Liver (tissue), 9 donors: ENCODE data around the gene XYLT1. TPM values are rescaled to one million over a fixed set of nuclear protein-coding genes. Genes with fewer than 3 reads are reported as not detected.

Experiments used
- DNase-seq: peaks from one replicate; pipeline ENCODE4 v3.0.0-alpha.2; 2017; ENCODE audit warnings: low spot score
- H3K27ac ChIP-seq, 2 donors: one replicate each; pipeline ENCODE4 v1.7.0; 2013; ENCODE audit warnings: inconsistent platforms in 2 of 2, low read length in 2 of 2, control low read depth in 1 of 2, low read depth in 1 of 2, mild to moderate bottlenecking in 1 of 2
- H3K27me3 ChIP-seq, 4 donors: one replicate each; pipeline versions ENCODE4 v1.6.1 to v1.7.0; 2013; ENCODE audit warnings: low read length in 3 of 4, inconsistent platforms in 1 of 4, mild to moderate bottlenecking in 1 of 4, moderate library complexity in 1 of 4; ENCODE audit not compliant: control insufficient read depth in 4 of 4, insufficient read depth in 4 of 4
- H3K36me3 ChIP-seq, 4 donors: one replicate each; pipeline versions ENCODE4 v1.6.1 to v1.7.0; 2013; ENCODE audit warnings: low read length in 3 of 4, mild to moderate bottlenecking in 3 of 4, low read depth in 1 of 4, moderate library complexity in 1 of 4; ENCODE audit not compliant: control insufficient read depth in 4 of 4, insufficient read depth in 3 of 4
- H3K4me1 ChIP-seq, 4 donors: one replicate each; pipeline versions ENCODE4 v1.6.1 to v1.7.0; 2013; ENCODE audit warnings: low read length in 3 of 4, mild to moderate bottlenecking in 3 of 4, moderate library complexity in 1 of 4; ENCODE audit not compliant: control insufficient read depth in 4 of 4, insufficient read depth in 4 of 4
- H3K4me3 ChIP-seq, 3 donors: one replicate each; pipeline versions ENCODE4 v1.6.1 to v1.7.0; 2013; ENCODE audit warnings: low read length in 3 of 3, control low read depth in 1 of 3, low read depth in 1 of 3, mild to moderate bottlenecking in 1 of 3
- H3K9ac ChIP-seq, 2 donors: one replicate each; pipeline ENCODE4 v1.7.0; 2013; ENCODE audit warnings: low read length in 2 of 2, mild to moderate bottlenecking in 2 of 2, moderate library complexity in 2 of 2, control low read depth in 1 of 2, low read depth in 1 of 2
- H3K9me3 ChIP-seq, 4 donors: one replicate each; pipeline versions ENCODE4 v1.6.1 to v1.7.0; 2013; ENCODE audit warnings: low read length in 3 of 4; ENCODE audit not compliant: control insufficient read depth in 4 of 4
- ATF3 ChIP-seq: IDR thresholded peaks from 2 replicates; pipeline ENCODE4 v1.6.1; 2016; ENCODE audit warnings: antibody characterized with exemption
- CTCF ChIP-seq: fragments of 150-350 bp; IDR thresholded peaks from 2 replicates; pipeline ENCODE4 v1.5.1; 2017; ENCODE audit warnings: improper control_type of control experiment, low read depth, low read length; ENCODE audit not compliant: missing input control
- EGR1 ChIP-seq, 2 donors: IDR thresholded peaks; 2 replicates each; pipeline ENCODE4 v1.6.1; 2016 to 2018; ENCODE audit warnings: antibody characterized with exemption in 2 of 2, low read depth in 2 of 2
- FOXA1 ChIP-seq: IDR thresholded peaks from 2 replicates; pipeline ENCODE4 v1.6.1; 2016; ENCODE audit warnings: antibody characterized with exemption
- FOXA2 ChIP-seq: IDR thresholded peaks from 2 replicates; pipeline ENCODE4 v1.6.1; 2016; ENCODE audit warnings: antibody characterized with exemption
- GABPA ChIP-seq, 2 donors: IDR thresholded peaks in 1 of 2; conservative IDR thresholded peaks in 1 of 2; 2 replicates each; pipeline ENCODE4 v1.6.1; 2016; ENCODE audit warnings: antibody characterized with exemption in 2 of 2, mild to moderate bottlenecking in 1 of 2, moderate library complexity in 1 of 2
- HNF4A ChIP-seq, 2 donors: conservative IDR thresholded peaks; 2 replicates each; pipeline ENCODE4 v1.6.1; 2016; ENCODE audit warnings: antibody characterized with exemption in 2 of 2, mild to moderate bottlenecking in 2 of 2
- HNF4G ChIP-seq: IDR thresholded peaks from 2 replicates; pipeline ENCODE4 v1.6.1; 2016; ENCODE audit warnings: antibody characterized with exemption
- JUND ChIP-seq, 2 donors: IDR thresholded peaks; 2 replicates each; pipeline ENCODE4 v1.6.1; 2016; ENCODE audit warnings: antibody characterized with exemption in 2 of 2
- NR2F2 ChIP-seq: IDR thresholded peaks from 2 replicates; pipeline ENCODE4 v1.6.1; 2016; ENCODE audit warnings: antibody characterized with exemption
- RAD21 ChIP-seq, 2 donors: IDR thresholded peaks; 2 replicates each; pipeline ENCODE4 v1.6.1; 2016; ENCODE audit warnings: antibody characterized with exemption in 2 of 2, mild to moderate bottlenecking in 2 of 2
- REST ChIP-seq: IDR thresholded peaks from 2 replicates; pipeline ENCODE4 v1.6.1; 2016; ENCODE audit warnings: antibody characterized with exemption, mild to moderate bottlenecking
- RXRA ChIP-seq, 2 donors: IDR thresholded peaks; 2 replicates each; pipeline ENCODE4 v1.6.1; 2017 to 2018; ENCODE audit warnings: antibody characterized with exemption in 2 of 2, mild to moderate bottlenecking in 1 of 2
- SP1 ChIP-seq: IDR thresholded peaks from 2 replicates; pipeline ENCODE4 v1.6.1; 2018; ENCODE audit warnings: antibody characterized with exemption, mild to moderate bottlenecking
- TAF1 ChIP-seq: conservative IDR thresholded peaks from 2 replicates; pipeline ENCODE4 v1.6.1; 2016; ENCODE audit warnings: antibody characterized with exemption, mild to moderate bottlenecking
- YY1 ChIP-seq: IDR thresholded peaks from 2 replicates; pipeline ENCODE4 v1.6.1; 2016; ENCODE audit warnings: antibody characterized with exemption, mild to moderate bottlenecking
- ZBTB33 ChIP-seq: IDR thresholded peaks from 2 replicates; pipeline ENCODE4 v1.6.1; 2016; ENCODE audit warnings: antibody characterized with exemption
- WGBS: extraction: QIAGEN DNeasy Blood & Tissue Kit; methylation state at CpG from one replicate; pipeline ENCODE4 v1.1.7; 2013; 5-methylcytosine and 5-hydroxymethylcytosine counted together
- polyA plus RNA-seq, 2 donors: library from polyadenylated mRNA; stranded (reverse) in 1 of 2; unstranded in 1 of 2; fragments of 200-250 nt in 1 of 2; fragments of >200 nt in 1 of 2; fragmentation: Nextera tagmentation in 1 of 2; extraction: Ambion mirVana in 1 of 2; gene quantifications; one replicate each; pipeline versions ENCODE4 v1.2.1 to v1.2.3, GENCODE V29; 2013 to 2015
- total RNA-seq, 2 donors: library from RNA; depleted of rRNA; stranded (reverse); fragments of >200 nt; gene quantifications; one replicate each; pipeline ENCODE4 v1.2.3, GENCODE V29; 2014
- donor health status: healthy.
- donor health status: healthy.
- donor health status: healthy.
- donor health status: healthy.
- donor health status: healthy.

Gene XYLT1
- total and polyA plus RNA-seq, 4 donors: 0.25 to 2.3 (median 0.53) TPM

GRCh38 chr16:17328932-17329331 is 141.8 kb downstream of the XYLT1 start:
- DNase-seq: no peak
- Histone ChIP-seq H3K4me3 (no peak overlapping the region), H3K4me1 (no peaks in the 10 kb centered on the region), H3K9me3 (no peaks in the 10 kb centered on the region), H3K9ac (no peak overlapping the region), H3K27me3 (no peaks in the 10 kb centered on the region), H3K36me3 (no peaks in the 10 kb centered on the region), H3K27ac (no peak overlapping the region)
- TF ChIP-seq FOXA1 (no peak), REST (no peak), RAD21 (IDR thresholded peaks at IDR 0.05) (no peak), NR2F2 (no peak), GABPA (IDR thresholded peaks at IDR 0.05 in 1 of 2, conservative IDR thresholded peaks at IDR 0.05 in 1 of 2) (no peak)
- 79% methylated on average over 9 of the region's 9 CpGs for WGBS

DNA sequence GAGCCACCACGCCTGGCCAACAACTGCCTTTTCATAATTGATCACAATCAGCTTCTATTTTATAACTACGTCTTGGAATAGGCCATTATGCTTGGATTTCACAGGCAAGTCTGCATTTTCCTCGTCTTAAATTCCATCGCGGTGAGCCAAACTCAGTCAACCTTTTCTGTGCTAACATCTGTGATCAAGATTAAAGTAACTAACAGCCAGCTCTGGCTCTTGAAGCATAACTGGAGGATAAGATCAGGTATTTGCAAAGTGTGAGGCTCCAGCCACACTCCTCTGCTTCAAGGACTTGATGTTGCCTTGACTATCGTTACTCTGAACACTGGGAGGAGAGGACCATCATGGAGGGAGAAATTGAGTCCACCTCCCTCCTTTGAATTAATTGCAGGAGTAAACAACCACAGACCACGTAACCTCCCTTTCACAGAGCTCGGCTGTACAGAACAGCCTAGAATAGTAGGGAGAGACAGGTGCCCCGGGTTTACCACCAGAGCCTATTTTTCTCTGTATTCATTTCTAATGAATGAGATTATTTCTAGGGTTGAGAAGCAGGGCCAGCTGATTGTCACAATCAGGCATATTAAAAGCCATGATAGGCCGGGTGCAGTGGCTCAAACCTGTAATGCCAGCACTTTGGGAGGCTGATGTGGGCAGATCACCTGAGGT is 143.0 kb downstream of the XYLT1 start:
- TF ChIP-seq YY1 (no peak), NR2F2 (no peak), TAF1 (no peak), EGR1 (IDR thresholded peaks at IDR 0.05; ENCODE audit: low read depth in 2 of 2) (no peak), RAD21 (IDR thresholded peaks at IDR 0.05) (no peak), ZBTB33 (no peak), FOXA1 (no peak)
- Histone ChIP-seq H3K4me3 (no peak overlapping the region), H3K9ac (no peak overlapping the region), H3K27me3 (no peaks in the 10 kb centered on the region), H3K9me3 (no peaks in the 10 kb centered on the region), H3K36me3 (no peaks in the 10 kb centered on the region), H3K27ac (no peak overlapping the region), H3K4me1 (no peaks in the 10 kb centered on the region)
- DNase-seq: no peak
- WGBS: 90% methylated on average over 10 of the region's 10 CpGs

GRCh38 chr16:17325476-17326143 is 145.2 kb downstream of the XYLT1 start:
- Histone ChIP-seq H3K4me3 (no peak overlapping the region), H3K9ac (no peak overlapping the region), H3K36me3 (no peaks in the 10 kb centered on the region), H3K4me1 (no peaks in the 10 kb centered on the region), H3K27ac (no peak overlapping the region), H3K9me3 (no peaks in the 10 kb centered on the region), H3K27me3 (no peaks in the 10 kb centered on the region)
- no peak for DNase-seq
- no peak for TF ChIP-seq SP1
- TF ChIP-seq ATF3: no peak
- no peak for TF ChIP-seq FOXA2
- TF ChIP-seq EGR1 (IDR thresholded peaks at IDR 0.05; ENCODE audit: low read depth in 2 of 2): no peak
- no peak for TF ChIP-seq GABPA (IDR thresholded peaks at IDR 0.05 in 1 of 2, conservative IDR thresholded peaks at IDR 0.05 in 1 of 2)
- no peak for TF ChIP-seq NR2F2
- TF ChIP-seq RAD21 (IDR thresholded peaks at IDR 0.05): no peak
- no peak for TF ChIP-seq HNF4A (conservative IDR thresholded peaks at IDR 0.05)
- no peak for TF ChIP-seq ZBTB33
- TF ChIP-seq JUND (IDR thresholded peaks at IDR 0.05): no peak
- TF ChIP-seq FOXA1: no peak
- no peak for TF ChIP-seq TAF1
- TF ChIP-seq RXRA (IDR thresholded peaks at IDR 0.05): no peak
- TF ChIP-seq CTCF: no peak
- no peak for TF ChIP-seq HNF4G
- WGBS: 82% methylated on average over 8 of the region's 8 CpGs
